ENCODE measurements around the gene MPL.
"Not testable (repeated sequence)": the region's sequence is repeated elsewhere in the genome, so short reads cannot be mapped to it uniquely, and the experiment has no call there.

Gene MPL

GRCh38 chr1:43373066-43373940 lies 35.7 kb downstream of the MPL start:
- H3K4me3 ChIP-seq (ENCODE audit: low read depth, low read length), result no peak overlapping the region

GRCh38 chr1:43376723-43377235 lies 39.2 kb downstream of the MPL start:
- no peak overlapping the region for H3K4me3 ChIP-seq (ENCODE audit: low read depth, low read length)

- no peak overlapping the region for H3K4me3 ChIP-seq (ENCODE audit: low read depth, low read length)
These were observed 40.2 kb downstream of the MPL start for GRCh38 chr1:43377831-43378230.

GRCh38 chr1:43379476-43379875 lies 41.9 kb downstream of the MPL start:
- no peak overlapping the region for H3K4me3 ChIP-seq (ENCODE audit: low read depth, low read length)

- no peak overlapping the region for H3K4me3 ChIP-seq (ENCODE audit: low read depth, low read length)
These were observed 44.0 kb downstream of the MPL start for GRCh38 chr1:43381612-43382011.

- H3K4me3 ChIP-seq (ENCODE audit: low read depth, low read length), result no peak overlapping the region
These were observed 44.6 kb downstream of the MPL start for GRCh38 chr1:43382027-43382779.

GRCh38 chr1:43383449-43383848 lies 45.8 kb downstream of the MPL start:
- no peak overlapping the region for H3K4me3 ChIP-seq (ENCODE audit: low read depth, low read length)

- H3K4me3 ChIP-seq (ENCODE audit: low read depth, low read length), result no peak overlapping the region
These were observed 49.1 kb downstream of the MPL start for GRCh38 chr1:43386676-43387075.

- H3K4me3 ChIP-seq (ENCODE audit: low read depth, low read length), result no peak overlapping the region
These were observed 50.5 kb downstream of the MPL start for GRCh38 chr1:43387976-43388599.

- peak overlapping the region; percentile 91 for H3K4me3 ChIP-seq (ENCODE audit: low read depth, low read length)
These were observed 51.0 kb downstream of the MPL start for GRCh38 chr1:43388613-43389012.

- peak within 1 kb of the TSS; percentile 91 for H3K4me3 ChIP-seq (ENCODE audit: low read depth, low read length)
These were observed 52.0 kb downstream of the MPL start, which contains the start of the genes MED8 and SZT2 for GRCh38 chr1:43389326-43390313. TSS of gene MED8 (minus strand) at chr1:43389800. CDS start at chr1:43389764, 36 bp downstream. TSS of gene SZT2 (plus strand) at chr1:43389899. CDS start at chr1:43389969, 70 bp downstream.

GRCh38 chr1:43392702-43393101 lies 55.1 kb downstream of the MPL start:
- no peak overlapping the region for H3K4me3 ChIP-seq (ENCODE audit: low read depth, low read length)

GRCh38 chr1:43395523-43395922 lies 57.9 kb downstream of the MPL start:
- H3K4me3 ChIP-seq (ENCODE audit: low read depth, low read length), result no peak overlapping the region

- no peak overlapping the region for H3K4me3 ChIP-seq (ENCODE audit: low read depth, low read length)
These were observed 58.4 kb downstream of the MPL start for GRCh38 chr1:43396059-43396458.

GRCh38 chr1:43398227-43398626 lies 60.6 kb downstream of the MPL start:
- H3K4me3 ChIP-seq (ENCODE audit: low read depth, low read length), result no peak overlapping the region

GRCh38 chr1:43400441-43400840 lies 62.8 kb downstream of the MPL start:
- not testable (repeated sequence) for H3K4me3 ChIP-seq (ENCODE audit: low read depth, low read length)

GRCh38 chr1:43402089-43402865 lies 64.7 kb downstream of the MPL start:
- no peak overlapping the region for H3K4me3 ChIP-seq (ENCODE audit: low read depth, low read length)
